KMS-11 (cell line): ENCODE results near the gene SLC8A1.

ENCODE experiments used
- H2AFZ ChIP-seq: fragments of 200-600 bp; sonication (generic); 2 replicates; pipeline ENCODE4 v1.6.1; 2016; ENCODE audit warnings: antibody characterized with exemption, mixed run types, low read depth
- H3K27ac ChIP-seq: fragments of 200-600 bp; sonication (generic); 2 replicates; pipeline ENCODE4 v1.6.1; 2016; ENCODE audit warnings: mild to moderate bottlenecking, mixed run types
- H3K27me3 ChIP-seq: fragments of 200-600 bp; sonication (generic); 2 replicates; pipeline ENCODE4 v1.6.1; 2017; ENCODE audit warnings: mild to moderate bottlenecking, low read depth, mixed run types, moderate library complexity; ENCODE audit not compliant: insufficient read depth
- H3K36me3 ChIP-seq: fragments of 200-600 bp; sonication (generic); 2 replicates; pipeline ENCODE4 v1.6.1; 2017; ENCODE audit warnings: mild to moderate bottlenecking, mixed run types; ENCODE audit not compliant: insufficient read depth
- H3K4me1 ChIP-seq: fragments of 200-600 bp; sonication (generic); 2 replicates; pipeline ENCODE4 v1.6.1; 2016; ENCODE audit warnings: mild to moderate bottlenecking, low read depth, mixed run types; ENCODE audit not compliant: poor library complexity, severe bottlenecking
- H3K4me2 ChIP-seq: fragments of 200-600 bp; sonication (generic); 2 replicates; pipeline ENCODE4 v1.7.0; 2016; ENCODE audit warnings: mild to moderate bottlenecking, mixed run types
- H3K4me3 ChIP-seq: fragments of 200-600 bp; sonication (generic); IDR thresholded peaks from 2 replicates; pipeline ENCODE4 v1.6.1; 2017; ENCODE audit warnings: low read depth, low read length, mixed read lengths; ENCODE audit not compliant: insufficient read depth
- H3K79me2 ChIP-seq: fragments of 200-600 bp; sonication (generic); 2 replicates; pipeline ENCODE4 v1.6.1; 2016; ENCODE audit warnings: low read depth, mixed run types; ENCODE audit not compliant: insufficient read depth
- H3K9ac ChIP-seq: fragments of 200-600 bp; sonication (generic); 2 replicates; pipeline ENCODE4 v1.6.1; 2016; ENCODE audit warnings: mild to moderate bottlenecking, mixed run types
- H4K20me1 ChIP-seq: fragments of 200-600 bp; sonication (generic); 2 replicates; pipeline ENCODE4 v1.6.1; 2016; ENCODE audit warnings: mild to moderate bottlenecking, mixed run types; ENCODE audit not compliant: insufficient read depth
- CTCF ChIP-seq: fragments of 200-600 bp; sonication (generic); conservative IDR thresholded peaks from 2 replicates; pipeline ENCODE4 v1.6.1; 2017; ENCODE audit warnings: low read depth, mild to moderate bottlenecking, antibody characterized with exemption, low read length, moderate library complexity, mixed read lengths

The SLC8A1 gene

DNA sequence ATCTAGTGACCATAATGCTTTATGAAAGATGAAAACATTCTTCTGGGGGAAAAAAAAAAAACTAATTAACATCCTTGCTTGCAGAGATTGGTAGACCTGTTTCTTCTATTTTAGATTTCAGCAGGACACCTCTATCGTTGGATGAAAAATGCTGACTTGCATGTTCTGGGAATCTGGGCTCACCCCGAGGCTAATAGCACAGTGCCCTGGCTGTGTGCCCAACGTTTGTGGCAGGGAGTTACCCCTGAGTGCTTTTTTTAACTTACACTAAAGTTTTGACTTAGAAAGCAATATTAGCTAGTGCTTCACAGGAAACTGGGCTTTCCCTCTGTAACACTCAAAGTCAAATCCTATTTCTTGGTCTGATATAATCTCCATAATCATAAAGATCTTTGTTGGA is 233.2 kb downstream of the SLC8A1 start:
- H2AFZ ChIP-seq, result peak overlapping the region; percentile 9
- peaks cover 49% of the 10 kb centered on the region for H3K4me1 ChIP-seq
- peak overlapping the region; percentile 40; the same call in 1 of the 2 replicates for H3K27ac ChIP-seq
- H3K4me2 ChIP-seq, result peak overlapping the region; percentile 73
- H3K4me3 ChIP-seq, result no peak overlapping the region
- no peaks in the 10 kb centered on the region for H4K20me1 ChIP-seq
- H3K36me3 ChIP-seq, result no peaks in the 10 kb centered on the region
- no peak for TF ChIP-seq CTCF
- H3K79me2 ChIP-seq, result no peaks in the 10 kb centered on the region
- H3K9ac ChIP-seq, result no peak overlapping the region; the same call in 1 of the 2 replicates
- no peaks in the 10 kb centered on the region for H3K27me3 ChIP-seq

DNA sequence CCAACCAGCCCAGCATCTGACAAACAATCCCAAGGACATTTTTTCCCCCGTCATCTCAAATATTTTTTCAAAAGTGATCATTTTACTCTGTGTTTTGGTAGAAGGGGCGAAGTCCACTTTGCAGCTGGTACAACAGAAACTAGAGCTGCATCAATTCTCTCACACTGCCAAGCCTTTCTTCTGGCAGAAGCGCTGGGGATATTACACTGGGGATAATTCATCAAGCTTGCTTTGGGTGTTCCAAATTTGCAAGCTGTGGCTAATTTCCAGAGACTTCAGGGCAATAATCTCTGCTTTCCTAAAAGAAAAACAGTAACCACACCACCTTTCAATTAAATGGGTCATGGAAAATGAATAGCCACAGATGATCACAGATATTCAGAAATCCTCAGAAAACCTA is 238.3 kb downstream of the SLC8A1 start:
- Histone ChIP-seq H2AFZ (peak overlapping the region; percentile 22; the same call in 1 of the 2 replicates), H3K27ac (no peak overlapping the region), H3K4me2 (peak overlapping the region; percentile 13), H3K4me1 (peaks cover 38% of the 10 kb centered on the region), H3K4me3 (no peak overlapping the region), H3K36me3 (no peaks in the 10 kb centered on the region), H3K79me2 (no peaks in the 10 kb centered on the region), H3K27me3 (no peaks in the 10 kb centered on the region), H3K9ac (no peak overlapping the region), H4K20me1 (no peaks in the 10 kb centered on the region)
- TF ChIP-seq CTCF, result no peak

- no peak overlapping the region for H3K27ac ChIP-seq
- peak overlapping the region; percentile 22; the same call in 1 of the 2 replicates for H2AFZ ChIP-seq
- H3K79me2 ChIP-seq, result no peaks in the 10 kb centered on the region
- H3K36me3 ChIP-seq, result no peaks in the 10 kb centered on the region
- no peaks in the 10 kb centered on the region for H3K27me3 ChIP-seq
- H3K9ac ChIP-seq, result no peak overlapping the region
- H3K4me1 ChIP-seq, result peaks cover 33% of the 10 kb centered on the region
- no peaks in the 10 kb centered on the region for H4K20me1 ChIP-seq
- H3K4me2 ChIP-seq, result peak overlapping the region; percentile 13
- peak; percentile 55 for TF ChIP-seq CTCF
- no peak overlapping the region for H3K4me3 ChIP-seq
Measured at GRCh38 chr2:40213071-40213470, 238.8 kb downstream of the SLC8A1 start.

DNA sequence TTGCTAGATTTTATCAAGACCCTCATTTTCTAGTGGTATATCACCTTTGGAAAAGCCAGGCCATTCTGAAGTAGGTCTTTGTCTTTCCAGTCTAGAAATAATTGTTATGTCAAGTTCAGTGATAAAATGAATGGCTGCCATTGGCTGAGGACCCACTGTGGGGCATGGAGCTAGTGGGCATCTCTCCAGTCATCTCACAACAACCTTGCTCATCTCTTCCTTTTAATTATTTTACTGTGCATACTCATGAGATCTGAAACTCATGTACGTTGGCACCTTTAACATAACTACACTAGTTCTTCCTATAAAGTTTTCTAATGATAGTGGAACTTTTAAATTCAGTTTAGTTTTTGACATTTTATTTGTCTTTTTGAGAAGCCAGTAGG is 240.9 kb downstream of the SLC8A1 start:
- Histone ChIP-seq H3K36me3 (no peaks in the 10 kb centered on the region), H2AFZ (no peak overlapping the region), H4K20me1 (no peaks in the 10 kb centered on the region), H3K27ac (no peak overlapping the region), H3K27me3 (no peaks in the 10 kb centered on the region), H3K4me1 (peaks cover 23% of the 10 kb centered on the region), H3K4me2 (no peak overlapping the region), H3K79me2 (no peaks in the 10 kb centered on the region), H3K4me3 (no peak overlapping the region), H3K9ac (no peak overlapping the region)
- TF ChIP-seq CTCF, result no peak
